ENCODE results near the gene NLK. TPM values are rescaled to one million over a fixed set of nuclear protein-coding genes. Genes with fewer than 3 reads are reported as not detected.

NLK gene
- total RNA-seq, 2 donors from 2014 or later, result 19.8 to 37.0 TPM

- H3K27me3 ChIP-seq (replicated peaks; ENCODE audit: insufficient read depth), result no peaks in the 10 kb centered on the region
- H3K4me1 ChIP-seq (replicated peaks), result no peaks in the 10 kb centered on the region
- H3K9me3 ChIP-seq, result no peaks in the 10 kb centered on the region
- intact Hi-C loops (cut with DNase I), result no loop called here
- peak; percentile 10 for DNase-seq (ENCODE audit: low spot score)
- H3K4me3 ChIP-seq, result no peak overlapping the region
- H3K27ac ChIP-seq, result no peak overlapping the region
- WGBS, result 11% methylated on average over 2 of the region's 2 CpGs
- no peak for TF ChIP-seq POLR2AphosphoS5 (IDR thresholded peaks at IDR 0.05)
- TF ChIP-seq POLR2A (IDR thresholded peaks at IDR 0.05), result no peak
- TF ChIP-seq CTCF (IDR thresholded peaks at IDR 0.05), result no peak
- no peaks in the 10 kb centered on the region for H3K36me3 ChIP-seq
Observed at GRCh38 chr17:28008513-28008912, 34.0 kb upstream of the NLK start.

- no peak for DNase-seq (ENCODE audit: low spot score)
- no peak for TF ChIP-seq POLR2AphosphoS5 (IDR thresholded peaks at IDR 0.05)
- TF ChIP-seq CTCF (IDR thresholded peaks at IDR 0.05), result no peak
- TF ChIP-seq POLR2A (IDR thresholded peaks at IDR 0.05), result no peak
- no peaks in the 10 kb centered on the region for H3K4me1 ChIP-seq (replicated peaks)
Observed at GRCh38 chr17:28010406-28010805, 32.1 kb upstream of the NLK start.

GRCh38 chr17:28018439-28019070, 23.9 kb upstream of the NLK start:
- no peak overlapping the region for H3K27ac ChIP-seq
- 66% methylated on average over 4 of the region's 4 CpGs for WGBS
- no peaks in the 10 kb centered on the region for H3K36me3 ChIP-seq
- no peaks in the 10 kb centered on the region for H3K4me1 ChIP-seq (replicated peaks)
- H3K4me3 ChIP-seq, result no peak overlapping the region
- no peaks in the 10 kb centered on the region for H3K9me3 ChIP-seq
- intact Hi-C loops (cut with DNase I), result no loop called here
- TF ChIP-seq POLR2AphosphoS5 (IDR thresholded peaks at IDR 0.05) (no peak), CTCF (IDR thresholded peaks at IDR 0.05) (no peak), POLR2A (IDR thresholded peaks at IDR 0.05) (no peak)
- DNase-seq (ENCODE audit: low spot score), result no peak
- H3K27me3 ChIP-seq (replicated peaks; ENCODE audit: insufficient read depth), result no peaks in the 10 kb centered on the region

More at GRCh38 chr17:28010406-28010805, 32.1 kb upstream of the NLK start:
- Histone ChIP-seq H3K27ac (no peak overlapping the region), H3K4me3 (no peak overlapping the region), H3K36me3 (no peaks in the 10 kb centered on the region), H3K9me3 (no peaks in the 10 kb centered on the region), H3K27me3 (replicated peaks; ENCODE audit: insufficient read depth) (no peaks in the 10 kb centered on the region)
- intact Hi-C loops (cut with DNase I), result no loop called here
- 63% methylated on average over 2 of the region's 2 CpGs for WGBS

- WGBS, result 78% methylated on average over 1 of the region's 1 CpG
Observed at GRCh38 chr17:28020515-28020914, 22.0 kb upstream of the NLK start.

More at GRCh38 chr17:28020515-28020914, 22.0 kb upstream of the NLK start:
- no peak overlapping the region for H3K4me3 ChIP-seq
- DNase-seq (ENCODE audit: low spot score), result no peak
- no peak for TF ChIP-seq CTCF (IDR thresholded peaks at IDR 0.05)
- TF ChIP-seq POLR2AphosphoS5 (IDR thresholded peaks at IDR 0.05), result no peak
- TF ChIP-seq POLR2A (IDR thresholded peaks at IDR 0.05), result no peak
- no peaks in the 10 kb centered on the region for H3K9me3 ChIP-seq
- H3K36me3 ChIP-seq, result no peaks in the 10 kb centered on the region
- H3K27me3 ChIP-seq (replicated peaks; ENCODE audit: insufficient read depth), result no peaks in the 10 kb centered on the region
- intact Hi-C loops (cut with DNase I), result no loop called here
- H3K4me1 ChIP-seq (replicated peaks), result no peaks in the 10 kb centered on the region
- H3K27ac ChIP-seq, result no peak overlapping the region
